Motor neuron (in vitro differentiated cells): ENCODE data around the gene GGCX. TPM values are rescaled to one million over a fixed set of nuclear protein-coding genes. Genes with fewer than 3 reads are reported as not detected.
A peak's percentile ranks its signal among the peaks of the same experiment; 100 is the strongest.

Source experiments
- ATAC-seq, 8 experiments: fragments of 200-7000 bp; cut with Tn5 transposase; replicated peaks in 6 of 8; 2 replicates each; pipeline ENCODE4 v1.8.0; 2021; ENCODE audit warnings: mild to moderate bottlenecking in 8 of 8, moderate library complexity in 8 of 8
- H3K27ac ChIP-seq, 2 donors: fragments of 250-450 bp; sonication (Bioruptor Pico); 2 replicates each; pipeline ENCODE4 v1.9.0; 2021; ENCODE audit warnings: antibody characterized with exemption in 2 of 2, mild to moderate bottlenecking in 2 of 2, moderate library complexity in 1 of 2
- H3K4me1 ChIP-seq, 2 donors: fragments of 250-450 bp; sonication (Bioruptor Pico); replicated peaks in 1 of 2; 2 replicates each; pipeline ENCODE4 v1.6.1; 2021; ENCODE audit warnings: antibody characterized with exemption in 2 of 2, mild to moderate bottlenecking in 2 of 2, moderate library complexity in 1 of 2
- H3K4me3 ChIP-seq, 5 donors: fragments of 250-450 bp; sonication (Bioruptor Pico); 2 replicates each; pipeline ENCODE4 v1.9.0; 2021; ENCODE audit warnings: antibody characterized with exemption in 5 of 5, mild to moderate bottlenecking in 5 of 5, moderate library complexity in 4 of 5
- WGBS, 10 experiments: fragments of 450-650 bp; shearing (Covaris generic); methylation state at CpG; one replicate each; pipeline ENCODE4 v1.0.0; 2022; 5-methylcytosine and 5-hydroxymethylcytosine counted together
- in situ Hi-C, 9 experiments: fragments of 400-800 bp; cut with MboI; loops; one replicate each; pipeline ENCODE4 v1.15.0; 2021; ENCODE audit warnings: low sequenced_read_pairs in 9 of 9, low pct_unique_long_range_greater_than_20kb in 2 of 9; ENCODE audit not compliant: unreplicated experiment in 9 of 9
- total RNA-seq, 8 experiments: library from RNA; unstranded; fragments of 300-600 nt; gene quantifications; 2 replicates each; pipeline versions ENCODE4 v1.2.3 to v1.2.4, GENCODE V29; 2022

The GGCX gene
- total RNA-seq, 8 experiments from 2014 or later = 16.1 to 40.2 (median 26.6) TPM

GRCh38 chr2:85589982-85590791, 28.9 kb upstream of the GGCX start:
- in situ Hi-C loops = no loop called here
- ATAC-seq = peak in 3 of 8 experiments; percentile 8 to 36 (median 16)
- peaks cover 8 to 16% of the 10 kb centered on the region in 2 donors for H3K4me1 ChIP-seq
- H3K27ac ChIP-seq = no peak overlapping the region
- no peak overlapping the region for H3K4me3 ChIP-seq
- WGBS, 10 experiments = 0 to 67% (median 53%) methylated on average over 2 to 7 of the region's 7 CpGs; no CpG with 5 or more reads in 1 of the 10 experiments

GRCh38 chr2:85589181-85589580, 27.9 kb upstream of the GGCX start:
- in situ Hi-C loops = no loop called here
- WGBS, 10 experiments = 52 to 100% (median 78%) methylated on average over 1 to 4 of the region's 4 CpGs; no CpG with 5 or more reads in 2 of the 10 experiments
- Histone ChIP-seq H3K27ac (no peak overlapping the region), H3K4me3 (no peak overlapping the region), H3K4me1 (peaks cover 10 to 13% of the 10 kb centered on the region in 2 donors)
- ATAC-seq = no peak

GRCh38 chr2:85588645-85589044, 27.4 kb upstream of the GGCX start:
- Histone ChIP-seq H3K27ac (no peak overlapping the region), H3K4me1 (peaks cover 10 to 12% of the 10 kb centered on the region in 2 donors)
- 68 to 100% (median 83%) methylated on average over 2 to 3 of the region's 4 CpGs; no CpG with 5 or more reads in 4 of the 10 experiments for WGBS, 10 experiments

GRCh38 chr2:85588236-85588635, 26.9 kb upstream of the GGCX start:
- Histone ChIP-seq H3K4me3 (no peak overlapping the region), H3K27ac (no peak overlapping the region), H3K4me1 (peaks cover 10 to 12% of the 10 kb centered on the region in 2 donors)
- WGBS, 10 experiments = 14 to 100% (median 76%) methylated on average over 1 to 3 of the region's 4 CpGs; no CpG with 5 or more reads in 2 of the 10 experiments
- ATAC-seq = no peak
- in situ Hi-C loops = no loop called here

More at GRCh38 chr2:85588645-85589044, 27.4 kb upstream of the GGCX start:
- H3K4me3 ChIP-seq = no peak overlapping the region
- in situ Hi-C loops = no loop called here
- no peak for ATAC-seq

GRCh38 chr2:85585781-85586105, 24.4 kb upstream of the GGCX start:
- peak; percentile 4 to 52 (median 30) for ATAC-seq
- Histone ChIP-seq H3K27ac (peak overlapping the region in 1 of 2 donors; percentile 26), H3K4me3 (no peak overlapping the region), H3K4me1 (peaks cover 10 to 12% of the 10 kb centered on the region in 2 donors)
- in situ Hi-C loops = no loop called here
- WGBS, 10 experiments = 11 to 100% (median 85%) methylated on average over 1 of the region's 1 CpG; no CpG with 5 or more reads in 4 of the 10 experiments

- Histone ChIP-seq H3K4me1 (peaks cover 10 to 12% of the 10 kb centered on the region in 2 donors), H3K27ac (peak overlapping the region in 1 of 2 donors; percentile 26), H3K4me3 (no peak overlapping the region)
- peak; percentile 16 to 84 (median 74) for ATAC-seq
- 0 to 100% (median 79%) methylated on average over 1 to 6 of the region's 9 CpGs; no CpG with 5 or more reads in 4 of the 10 experiments for WGBS, 10 experiments
- in situ Hi-C loops = no loop called here
Measured at GRCh38 chr2:85584857-85585780, 23.8 kb upstream of the GGCX start.

GRCh38 chr2:85584354-85584856, 23.1 kb upstream of the GGCX start, which contains the start of gene VAMP5:
TSS of gene VAMP5 (plus strand) at chr2:85584431. CDS start at chr2:85584491, 60 bp downstream.
- H3K4me3 ChIP-seq = peak within 1 kb of the TSS in 3 of 5 donors; percentile 11 to 18 (median 18)
- peaks cover 12 to 14% of the 10 kb centered on the region in 2 donors for H3K4me1 ChIP-seq
- in situ Hi-C loops = no loop called here
- H3K27ac ChIP-seq = no peak within 1 kb of the TSS
- 10 to 53% (median 35%) methylated on average over 2 to 7 of the region's 52 CpGs; no CpG with 5 or more reads in 5 of the 10 experiments for WGBS, 10 experiments
- peak; percentile 36 to 81 (median 68) for ATAC-seq

- 35 to 100% (median 69%) methylated on average over 1 to 8 of the region's 16 CpGs; no CpG with 5 or more reads in 2 of the 10 experiments for WGBS, 10 experiments
- ATAC-seq = peak in 1 of 8 experiments; percentile 5
- H3K4me3 ChIP-seq = peak overlapping the region in 2 of 5 donors; percentile 18
- no peak overlapping the region for H3K27ac ChIP-seq
- H3K4me1 ChIP-seq = peaks cover 12 to 20% of the 10 kb centered on the region in 2 donors
- in situ Hi-C loops = no loop called here
Measured at GRCh38 chr2:85583667-85584353, 22.5 kb upstream of the GGCX start.

GRCh38 chr2:85582492-85582891, 21.2 kb upstream of the GGCX start:
- Histone ChIP-seq H3K4me1 (peaks cover 12 to 28% of the 10 kb centered on the region in 2 donors), H3K27ac (no peak overlapping the region), H3K4me3 (no peak overlapping the region)
- 33 to 86% (median 70%) methylated on average over 1 of the region's 1 CpG; no CpG with 5 or more reads in 4 of the 10 experiments for WGBS, 10 experiments
- in situ Hi-C loops = no loop called here
- no peak for ATAC-seq

- Histone ChIP-seq H3K27ac (no peak overlapping the region), H3K4me3 (no peak overlapping the region), H3K4me1 (peaks cover 4 to 24% of the 10 kb centered on the region in 2 donors)
- in situ Hi-C loops = no loop called here
- ATAC-seq = no peak
- 30 to 93% (median 80%) methylated on average over 1 to 3 of the region's 3 CpGs; no CpG with 5 or more reads in 6 of the 10 experiments for WGBS, 10 experiments
Measured at GRCh38 chr2:85580206-85580605, 18.9 kb upstream of the GGCX start.

- WGBS, 10 experiments = 25 to 100% (median 50%) methylated on average over 1 to 6 of the region's 6 CpGs; no CpG with 5 or more reads in 3 of the 10 experiments
- H3K4me3 ChIP-seq = no peak overlapping the region
- ATAC-seq = peak in 5 of 8 experiments; percentile 19 to 69 (median 32)
- H3K4me1 ChIP-seq = peaks cover 0 to 17% of the 10 kb centered on the region in 2 donors
- H3K27ac ChIP-seq = no peak overlapping the region
- in situ Hi-C loops = no loop called here
Measured at GRCh38 chr2:85579266-85579935, 18.1 kb upstream of the GGCX start.
